Activated naive CD8-positive, alpha-beta T cell (primary cell): ENCODE measurements around the gene SMOC2.

Source experiments
- H3K27ac Mint-ChIP-seq: one replicate; pipeline ENCODE4 v1.8.0; 2021; ENCODE audit warnings: mixed read lengths
- H3K27me3 Mint-ChIP-seq: one replicate; pipeline ENCODE4 v1.8.0; 2021; ENCODE audit warnings: mixed read lengths
- H3K36me3 Mint-ChIP-seq: one replicate; pipeline ENCODE4 v1.8.0; 2021; ENCODE audit warnings: mixed read lengths
- H3K4me1 Mint-ChIP-seq: one replicate; pipeline ENCODE4 v1.8.0; 2021; ENCODE audit warnings: low read depth, mixed read lengths
- H3K4me3 Mint-ChIP-seq: one replicate; pipeline ENCODE4 v1.8.0; 2021; ENCODE audit warnings: mild to moderate bottlenecking, mixed read lengths
- H3K9me3 Mint-ChIP-seq: one replicate; pipeline ENCODE4 v1.8.0; 2021; ENCODE audit warnings: low read depth, mixed read lengths

Gene SMOC2

GRCh38 chr6:168475188-168476013, 34.4 kb downstream of the SMOC2 start:
- peaks cover 11% of the 10 kb centered on the region for H3K27me3 Mint-ChIP-seq
- peaks cover 4% of the 10 kb centered on the region for H3K36me3 Mint-ChIP-seq
- no peak overlapping the region for H3K4me3 Mint-ChIP-seq
- no peaks in the 10 kb centered on the region for H3K4me1 Mint-ChIP-seq
- peaks cover 5% of the 10 kb centered on the region for H3K9me3 Mint-ChIP-seq
- H3K27ac Mint-ChIP-seq, result no peak overlapping the region

- Mint-ChIP-seq H3K4me3 (no peak overlapping the region), H3K4me1 (no peaks in the 10 kb centered on the region), H3K36me3 (peaks cover 6% of the 10 kb centered on the region), H3K9me3 (peaks cover 12% of the 10 kb centered on the region), H3K27ac (no peak overlapping the region), H3K27me3 (peaks cover 9% of the 10 kb centered on the region)
Observed at GRCh38 chr6:168479421-168479820, 38.4 kb downstream of the SMOC2 start.

GRCh38 chr6:168480481-168480880, 39.5 kb downstream of the SMOC2 start:
- H3K4me1 Mint-ChIP-seq, result no peaks in the 10 kb centered on the region
- peaks cover 12% of the 10 kb centered on the region for H3K9me3 Mint-ChIP-seq
- no peak overlapping the region for H3K27ac Mint-ChIP-seq
- peaks cover 4% of the 10 kb centered on the region for H3K27me3 Mint-ChIP-seq
- H3K4me3 Mint-ChIP-seq, result no peak overlapping the region
- H3K36me3 Mint-ChIP-seq, result peaks cover 6% of the 10 kb centered on the region

GRCh38 chr6:168485818-168486217, 44.8 kb downstream of the SMOC2 start:
- H3K36me3 Mint-ChIP-seq, result no peaks in the 10 kb centered on the region
- H3K4me3 Mint-ChIP-seq, result no peak overlapping the region
- H3K9me3 Mint-ChIP-seq, result peaks cover 4% of the 10 kb centered on the region
- H3K27me3 Mint-ChIP-seq, result peaks cover 2% of the 10 kb centered on the region
- no peak overlapping the region for H3K27ac Mint-ChIP-seq
- H3K4me1 Mint-ChIP-seq, result no peaks in the 10 kb centered on the region

DNA sequence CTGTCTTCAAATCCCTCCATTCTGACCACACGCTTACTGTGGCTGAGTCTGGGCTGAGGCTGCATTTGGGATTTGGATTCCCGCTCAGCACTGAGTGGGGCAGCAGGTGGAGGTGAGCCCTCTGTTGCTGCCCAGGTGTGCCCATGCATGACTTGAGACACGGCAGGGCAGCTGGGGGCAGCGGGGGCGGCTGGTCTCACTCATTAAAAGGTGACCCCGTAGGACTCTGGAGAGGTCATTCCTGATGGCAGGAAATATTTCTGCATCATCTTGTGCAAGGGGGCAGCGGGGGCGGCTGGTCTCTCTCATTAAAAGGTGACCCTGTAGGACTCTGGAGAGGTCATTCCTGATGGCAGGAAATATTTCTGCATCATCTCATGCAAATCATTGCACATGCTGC, 49.8 kb downstream of the SMOC2 start:
- no peak overlapping the region for H3K4me3 Mint-ChIP-seq
- H3K36me3 Mint-ChIP-seq, result no peaks in the 10 kb centered on the region
- H3K27ac Mint-ChIP-seq, result no peak overlapping the region
- peaks cover 2% of the 10 kb centered on the region for H3K27me3 Mint-ChIP-seq
- no peaks in the 10 kb centered on the region for H3K9me3 Mint-ChIP-seq
- no peaks in the 10 kb centered on the region for H3K4me1 Mint-ChIP-seq

DNA sequence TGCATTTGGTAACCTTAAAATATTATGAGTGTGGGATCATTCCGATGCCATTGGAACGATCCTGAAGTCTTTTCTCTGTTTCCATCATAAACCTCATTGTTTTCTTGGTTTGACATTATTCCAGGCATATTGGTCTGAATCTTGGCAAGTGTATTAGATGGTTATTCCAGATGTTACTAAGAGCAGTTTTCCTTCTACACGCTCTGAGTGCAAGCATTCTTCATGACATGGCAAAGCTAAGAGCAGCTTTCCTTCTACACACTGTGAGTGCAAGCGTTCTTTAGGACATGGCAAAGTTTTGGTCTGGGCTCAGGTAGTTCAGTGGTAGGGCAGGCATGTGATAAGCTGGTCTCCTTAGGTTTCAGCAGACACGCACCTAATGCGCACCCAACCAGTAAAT, 53.0 kb downstream of the SMOC2 start:
- Mint-ChIP-seq H3K27ac (no peak overlapping the region), H3K36me3 (no peaks in the 10 kb centered on the region), H3K4me3 (no peak overlapping the region), H3K27me3 (no peaks in the 10 kb centered on the region), H3K4me1 (no peaks in the 10 kb centered on the region), H3K9me3 (no peaks in the 10 kb centered on the region)

DNA sequence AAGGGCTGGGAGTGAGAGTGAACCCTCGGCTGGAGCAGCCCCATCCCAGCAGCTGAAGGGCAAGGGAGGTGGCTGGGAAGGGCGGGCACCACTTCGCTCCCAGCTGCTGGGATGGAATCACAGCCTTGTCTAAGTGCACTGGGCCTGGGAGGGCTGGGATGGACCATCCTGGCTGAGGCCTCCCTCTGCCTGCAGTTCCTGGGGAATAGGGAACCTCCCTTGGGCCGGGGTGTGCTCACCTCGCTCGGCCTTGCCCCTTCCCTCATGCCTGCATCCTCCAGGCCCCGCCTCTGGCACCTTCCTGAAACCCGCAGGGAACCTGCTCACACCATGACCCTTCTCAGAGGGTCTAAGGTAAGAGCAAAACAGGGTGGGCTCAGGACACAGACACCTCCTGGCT, 53.7 kb downstream of the SMOC2 start:
- no peaks in the 10 kb centered on the region for H3K9me3 Mint-ChIP-seq
- no peak overlapping the region for H3K27ac Mint-ChIP-seq
- no peaks in the 10 kb centered on the region for H3K4me1 Mint-ChIP-seq
- no peak overlapping the region for H3K4me3 Mint-ChIP-seq
- no peaks in the 10 kb centered on the region for H3K36me3 Mint-ChIP-seq
- no peaks in the 10 kb centered on the region for H3K27me3 Mint-ChIP-seq

DNA sequence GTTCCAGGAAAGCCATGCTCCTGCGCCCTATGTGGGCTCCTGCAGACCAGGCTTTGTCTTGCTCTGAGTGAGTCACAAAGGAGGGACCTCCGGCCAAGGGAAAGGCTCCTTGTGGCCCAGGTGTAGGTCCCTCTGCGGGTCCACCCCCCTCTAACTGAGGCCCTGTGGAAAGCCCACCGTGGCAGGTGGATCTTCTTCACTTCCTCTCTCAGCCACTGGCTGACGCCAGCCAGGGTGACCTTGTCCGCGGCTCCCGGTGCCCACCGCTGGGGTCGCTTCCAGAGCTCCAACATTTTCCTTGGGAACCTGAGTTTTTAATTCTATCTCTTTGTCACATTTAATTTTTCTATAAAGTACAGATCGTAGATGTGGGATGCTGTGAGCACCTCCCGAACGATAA, 54.1 kb downstream of the SMOC2 start:
- H3K9me3 Mint-ChIP-seq, result no peaks in the 10 kb centered on the region
- H3K36me3 Mint-ChIP-seq, result no peaks in the 10 kb centered on the region

GRCh38 chr6:168495636-168496035, 54.7 kb downstream of the SMOC2 start:
- Mint-ChIP-seq H3K27ac (no peak overlapping the region), H3K27me3 (no peaks in the 10 kb centered on the region), H3K9me3 (no peaks in the 10 kb centered on the region), H3K4me3 (no peak overlapping the region), H3K36me3 (no peaks in the 10 kb centered on the region), H3K4me1 (no peaks in the 10 kb centered on the region)

More for the DNA sequence above, 54.1 kb downstream of the SMOC2 start:
- no peaks in the 10 kb centered on the region for H3K27me3 Mint-ChIP-seq
- no peaks in the 10 kb centered on the region for H3K4me1 Mint-ChIP-seq
- no peak overlapping the region for H3K27ac Mint-ChIP-seq
- no peak overlapping the region for H3K4me3 Mint-ChIP-seq

GRCh38 chr6:168496139-168496996, 55.4 kb downstream of the SMOC2 start:
- no peaks in the 10 kb centered on the region for H3K27me3 Mint-ChIP-seq
- no peak overlapping the region for H3K27ac Mint-ChIP-seq
- no peaks in the 10 kb centered on the region for H3K36me3 Mint-ChIP-seq
- H3K4me1 Mint-ChIP-seq, result no peaks in the 10 kb centered on the region
- no peak overlapping the region for H3K4me3 Mint-ChIP-seq
- no peaks in the 10 kb centered on the region for H3K9me3 Mint-ChIP-seq

DNA sequence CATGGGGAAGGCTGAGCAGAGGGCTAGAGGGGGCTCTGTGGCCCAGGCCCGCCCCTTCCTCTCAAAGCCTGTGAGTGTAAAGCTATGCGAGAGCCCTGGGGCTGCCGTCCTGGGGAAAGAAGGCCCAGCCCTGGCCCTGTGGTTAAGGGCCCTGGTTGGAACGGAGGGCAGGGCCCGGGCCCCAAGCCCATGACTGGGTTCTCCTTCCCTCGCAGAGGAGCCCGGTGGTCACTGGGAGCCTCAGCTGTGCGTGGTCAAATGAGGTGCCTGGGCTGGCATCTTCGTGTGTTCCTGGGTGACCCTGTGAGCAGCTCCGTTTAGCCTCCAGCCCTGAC, 56.0 kb downstream of the SMOC2 start:
- Mint-ChIP-seq H3K27ac (no peak overlapping the region), H3K9me3 (no peaks in the 10 kb centered on the region), H3K4me1 (no peaks in the 10 kb centered on the region), H3K36me3 (no peaks in the 10 kb centered on the region), H3K4me3 (no peak overlapping the region), H3K27me3 (peaks cover 1% of the 10 kb centered on the region)

- H3K36me3 Mint-ChIP-seq, result no peaks in the 10 kb centered on the region
- peaks cover 1% of the 10 kb centered on the region for H3K27me3 Mint-ChIP-seq
- no peak overlapping the region for H3K27ac Mint-ChIP-seq
- no peak overlapping the region for H3K4me3 Mint-ChIP-seq
- H3K4me1 Mint-ChIP-seq, result no peaks in the 10 kb centered on the region
- H3K9me3 Mint-ChIP-seq, result no peaks in the 10 kb centered on the region
Observed at GRCh38 chr6:168497381-168497780, 56.4 kb downstream of the SMOC2 start.

GRCh38 chr6:168498161-168498843, 57.3 kb downstream of the SMOC2 start:
- Mint-ChIP-seq H3K4me1 (no peaks in the 10 kb centered on the region), H3K27me3 (peaks cover 1% of the 10 kb centered on the region), H3K9me3 (no peaks in the 10 kb centered on the region), H3K4me3 (no peak overlapping the region), H3K36me3 (no peaks in the 10 kb centered on the region), H3K27ac (no peak overlapping the region)

- no peak overlapping the region for H3K4me3 Mint-ChIP-seq
- H3K36me3 Mint-ChIP-seq, result no peaks in the 10 kb centered on the region
- H3K9me3 Mint-ChIP-seq, result no peaks in the 10 kb centered on the region
- peaks cover 1% of the 10 kb centered on the region for H3K27me3 Mint-ChIP-seq
- H3K27ac Mint-ChIP-seq, result no peak overlapping the region
- H3K4me1 Mint-ChIP-seq, result no peaks in the 10 kb centered on the region
Observed at GRCh38 chr6:168499045-168499650, 58.2 kb downstream of the SMOC2 start.

DNA sequence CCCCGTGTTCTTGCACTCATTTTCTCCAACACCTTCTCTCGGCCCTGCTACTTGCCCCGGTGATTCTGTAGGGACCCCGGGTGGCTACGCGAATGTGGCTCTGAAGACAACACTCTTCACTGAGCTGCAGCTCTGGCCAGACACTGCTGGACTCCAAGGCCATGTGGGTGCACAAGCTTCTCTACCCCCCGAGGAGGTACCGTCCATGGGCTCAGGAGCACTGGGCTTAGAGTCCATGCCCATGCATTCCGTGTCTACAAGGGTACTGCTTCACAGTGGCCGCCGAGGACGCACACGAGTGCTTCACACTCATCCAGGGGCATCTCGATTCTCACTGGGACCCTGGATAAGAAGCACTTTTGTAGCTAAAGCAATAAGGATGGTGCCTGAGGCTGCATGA, 59.5 kb downstream of the SMOC2 start:
- H3K27me3 Mint-ChIP-seq, result peaks cover 1% of the 10 kb centered on the region
- H3K36me3 Mint-ChIP-seq, result no peaks in the 10 kb centered on the region
- no peaks in the 10 kb centered on the region for H3K4me1 Mint-ChIP-seq
- H3K27ac Mint-ChIP-seq, result no peak overlapping the region
- no peaks in the 10 kb centered on the region for H3K9me3 Mint-ChIP-seq
- no peak overlapping the region for H3K4me3 Mint-ChIP-seq
